SK-N-SH treated with all-trans-retinoic acid at 6 μM for 48 hours (cell line): Measurements from ENCODE around the gene KRTAP12-3.

Experiments
- ATAC-seq: fragments of 200-7000 bp; cut with Tn5 transposase; 3 replicates; pipeline ENCODE4 v1.9.1; 2020; ENCODE audit warnings: mild to moderate bottlenecking, moderate library complexity
- ARNTL ChIP-seq: fragments of 450-650 bp; formaldehyde crosslinking; IDR thresholded peaks from 2 replicates; pipeline ENCODE4 v1.5.0; 2020; ENCODE audit warnings: low read depth, mild to moderate bottlenecking, moderate library complexity, borderline replicate concordance
- BACH2 ChIP-seq: fragments of 250-450 bp; sonication (Bioruptor Pico); IDR thresholded peaks from 2 replicates; pipeline ENCODE4 v1.9.0; 2021; ENCODE audit warnings: mild to moderate bottlenecking, borderline replicate concordance
- CSDC2 ChIP-seq: fragments of 250-450 bp; sonication (Bioruptor Pico); IDR thresholded peaks from 2 replicates; pipeline ENCODE4 v1.5.0; 2020; ENCODE audit warnings: mild to moderate bottlenecking, moderate library complexity
- ESRRG ChIP-seq: fragments of 250-450 bp; sonication (Bioruptor Pico); IDR thresholded peaks from 2 replicates; pipeline ENCODE4 v1.6.1; 2021; ENCODE audit warnings: mild to moderate bottlenecking
- GLIS3 ChIP-seq: fragments of 250-450 bp; sonication (Bioruptor Pico); IDR thresholded peaks from 2 replicates; pipeline ENCODE4 v1.5.0; 2020; ENCODE audit warnings: mild to moderate bottlenecking, moderate library complexity
- PPARA ChIP-seq: fragments of 250-450 bp; sonication (Bioruptor Pico); IDR thresholded peaks from 2 replicates; pipeline ENCODE4 v1.5.0; 2020; ENCODE audit warnings: mild to moderate bottlenecking, borderline replicate concordance
- RARB ChIP-seq: fragments of 250-450 bp; sonication (Bioruptor Pico); IDR thresholded peaks from 2 replicates; pipeline ENCODE4 v1.8.0; 2021; ENCODE audit warnings: mild to moderate bottlenecking, moderate library complexity
- SNAI2 ChIP-seq: fragments of 250-450 bp; sonication (Bioruptor Pico); IDR thresholded peaks from 2 replicates; pipeline ENCODE4 v1.5.0; 2020; ENCODE audit warnings: mild to moderate bottlenecking, moderate library complexity
- TCF4 ChIP-seq: fragments of 250-450 bp; sonication (Bioruptor Pico); IDR thresholded peaks from 2 replicates; pipeline ENCODE4 v1.8.0; 2021; ENCODE audit warnings: mild to moderate bottlenecking, moderate library complexity, borderline replicate concordance
- TOX ChIP-seq: fragments of 250-450 bp; sonication (Bioruptor Pico); IDR thresholded peaks from 2 replicates; pipeline ENCODE4 v1.8.0; 2021; ENCODE audit warnings: mild to moderate bottlenecking, moderate library complexity, borderline replicate concordance
- ZC3H10 ChIP-seq: fragments of 250-450 bp; sonication (Bioruptor Pico); IDR thresholded peaks from 2 replicates; pipeline ENCODE4 v1.5.1; 2021; ENCODE audit warnings: mild to moderate bottlenecking, moderate library complexity
- ZFP3 ChIP-seq: fragments of 250-450 bp; sonication (Bioruptor Pico); IDR thresholded peaks from 2 replicates; pipeline ENCODE4 v1.5.0; 2020; ENCODE audit warnings: mild to moderate bottlenecking, moderate library complexity
- ZFP30 ChIP-seq: fragments of 450-650 bp; formaldehyde crosslinking; IDR thresholded peaks from 2 replicates; pipeline ENCODE4 v1.5.0; 2022; ENCODE audit warnings: mild to moderate bottlenecking, moderate library complexity
- ZNF565 ChIP-seq: fragments of 450-650 bp; formaldehyde crosslinking; conservative IDR thresholded peaks from 2 replicates; pipeline ENCODE4 v1.5.0; 2020; ENCODE audit warnings: low read depth, mild to moderate bottlenecking, moderate library complexity
- ZNF70 ChIP-seq: fragments of 450-650 bp; formaldehyde crosslinking; IDR thresholded peaks from 2 replicates; pipeline ENCODE4 v1.5.0; 2020; ENCODE audit warnings: mild to moderate bottlenecking, moderate library complexity
- ZNF8 ChIP-seq: fragments of 450-650 bp; formaldehyde crosslinking; IDR thresholded peaks from 2 replicates; pipeline ENCODE4 v1.5.0; 2020; ENCODE audit warnings: mild to moderate bottlenecking, moderate library complexity
- TF ChIP-seq, protein P1 (sequence below): fragments of 250-450 bp; sonication (Bioruptor Pico); IDR thresholded peaks from 2 replicates; pipeline ENCODE4 v1.5.0; 2020; ENCODE audit warnings: mild to moderate bottlenecking, moderate library complexity
- TF ChIP-seq, protein P2 (sequence below): fragments of 250-450 bp; sonication (Bioruptor Pico); IDR thresholded peaks from 2 replicates; pipeline ENCODE4 v1.8.0; 2021; ENCODE audit warnings: low read depth, mild to moderate bottlenecking, moderate library complexity, borderline replicate concordance
- TF ChIP-seq, protein P3 (sequence below): fragments of 250-450 bp; sonication (Bioruptor Pico); IDR thresholded peaks from 2 replicates; pipeline ENCODE4 v1.5.1; 2020; ENCODE audit warnings: low read depth, mild to moderate bottlenecking, moderate library complexity
- TF ChIP-seq, protein P4 (sequence below): fragments of 250-450 bp; sonication (Bioruptor Pico); IDR thresholded peaks from 2 replicates; pipeline ENCODE4 v1.5.1; 2021; ENCODE audit warnings: mild to moderate bottlenecking, moderate library complexity

The KRTAP12-3 gene

DNA sequence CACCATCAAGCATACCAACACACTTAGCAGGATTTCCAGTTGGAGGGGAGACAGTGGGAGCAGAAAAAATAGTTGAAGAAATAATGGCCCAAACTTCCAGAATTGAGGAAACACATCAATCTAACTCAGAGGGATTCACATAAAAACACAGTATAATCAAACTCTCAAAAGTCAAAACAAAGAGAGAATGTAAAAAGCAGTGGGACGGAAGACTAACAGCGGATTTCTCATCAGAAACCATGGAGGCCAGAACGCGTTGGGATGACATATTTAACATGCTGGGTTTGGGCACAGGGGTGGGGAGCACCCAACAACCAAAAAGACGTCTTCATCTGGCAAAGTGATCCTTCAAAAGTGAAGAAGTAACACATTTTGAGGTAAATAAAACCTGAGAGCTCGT lies 37.8 kb upstream of the KRTAP12-3 start:
- ATAC-seq, result no peak
- TF ChIP-seq BACH2 (CRISPR knock-in tag) (no peak), ZFP3 (CRISPR knock-in tag) (no peak), ARNTL (CRISPR knock-in tag) (no peak), CSDC2 (CRISPR knock-in tag) (no peak), PPARA (CRISPR knock-in tag) (no peak), TOX (no peak), ZNF8 (CRISPR knock-in tag) (no peak), ZFP30 (CRISPR knock-in tag) (no peak), ESRRG (CRISPR knock-in tag) (no peak), ZNF565 (CRISPR knock-in tag) (no peak), ZC3H10 (CRISPR knock-in tag) (no peak)
- TF ChIP-seq, protein P1, sequence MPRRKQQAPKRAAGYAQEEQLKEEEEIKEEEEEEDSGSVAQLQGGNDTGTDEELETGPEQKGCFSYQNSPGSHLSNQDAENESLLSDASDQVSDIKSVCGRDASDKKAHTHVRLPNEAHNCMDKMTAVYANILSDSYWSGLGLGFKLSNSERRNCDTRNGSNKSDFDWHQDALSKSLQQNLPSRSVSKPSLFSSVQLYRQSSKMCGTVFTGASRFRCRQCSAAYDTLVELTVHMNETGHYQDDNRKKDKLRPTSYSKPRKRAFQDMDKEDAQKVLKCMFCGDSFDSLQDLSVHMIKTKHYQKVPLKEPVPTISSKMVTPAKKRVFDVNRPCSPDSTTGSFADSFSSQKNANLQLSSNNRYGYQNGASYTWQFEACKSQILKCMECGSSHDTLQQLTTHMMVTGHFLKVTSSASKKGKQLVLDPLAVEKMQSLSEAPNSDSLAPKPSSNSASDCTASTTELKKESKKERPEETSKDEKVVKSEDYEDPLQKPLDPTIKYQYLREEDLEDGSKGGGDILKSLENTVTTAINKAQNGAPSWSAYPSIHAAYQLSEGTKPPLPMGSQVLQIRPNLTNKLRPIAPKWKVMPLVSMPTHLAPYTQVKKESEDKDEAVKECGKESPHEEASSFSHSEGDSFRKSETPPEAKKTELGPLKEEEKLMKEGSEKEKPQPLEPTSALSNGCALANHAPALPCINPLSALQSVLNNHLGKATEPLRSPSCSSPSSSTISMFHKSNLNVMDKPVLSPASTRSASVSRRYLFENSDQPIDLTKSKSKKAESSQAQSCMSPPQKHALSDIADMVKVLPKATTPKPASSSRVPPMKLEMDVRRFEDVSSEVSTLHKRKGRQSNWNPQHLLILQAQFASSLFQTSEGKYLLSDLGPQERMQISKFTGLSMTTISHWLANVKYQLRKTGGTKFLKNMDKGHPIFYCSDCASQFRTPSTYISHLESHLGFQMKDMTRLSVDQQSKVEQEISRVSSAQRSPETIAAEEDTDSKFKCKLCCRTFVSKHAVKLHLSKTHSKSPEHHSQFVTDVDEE (CRISPR knock-in tag), result no peak

DNA sequence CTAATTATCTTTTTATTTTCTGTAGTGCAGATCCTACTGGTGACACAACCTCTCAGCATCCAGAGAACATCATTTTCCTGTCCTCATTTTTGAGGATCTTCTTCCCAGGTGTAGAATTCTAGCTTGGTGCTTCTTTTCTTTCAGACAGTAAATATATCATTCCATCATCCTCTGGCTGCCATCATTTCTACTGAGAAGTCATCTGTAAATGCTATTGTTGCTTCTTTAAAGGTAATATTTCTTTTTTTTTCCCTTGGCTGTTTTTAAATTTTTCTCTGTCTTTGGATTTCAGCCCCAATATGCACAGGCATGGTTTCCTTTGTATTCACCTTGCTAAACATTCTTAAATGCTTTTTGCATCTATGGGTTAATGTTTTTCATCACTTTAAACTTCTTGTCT lies 34.2 kb upstream of the KRTAP12-3 start:
- no peak for TF ChIP-seq SNAI2 (CRISPR knock-in tag)
- TF ChIP-seq PPARA (CRISPR knock-in tag), result no peak
- TF ChIP-seq, protein P2, sequence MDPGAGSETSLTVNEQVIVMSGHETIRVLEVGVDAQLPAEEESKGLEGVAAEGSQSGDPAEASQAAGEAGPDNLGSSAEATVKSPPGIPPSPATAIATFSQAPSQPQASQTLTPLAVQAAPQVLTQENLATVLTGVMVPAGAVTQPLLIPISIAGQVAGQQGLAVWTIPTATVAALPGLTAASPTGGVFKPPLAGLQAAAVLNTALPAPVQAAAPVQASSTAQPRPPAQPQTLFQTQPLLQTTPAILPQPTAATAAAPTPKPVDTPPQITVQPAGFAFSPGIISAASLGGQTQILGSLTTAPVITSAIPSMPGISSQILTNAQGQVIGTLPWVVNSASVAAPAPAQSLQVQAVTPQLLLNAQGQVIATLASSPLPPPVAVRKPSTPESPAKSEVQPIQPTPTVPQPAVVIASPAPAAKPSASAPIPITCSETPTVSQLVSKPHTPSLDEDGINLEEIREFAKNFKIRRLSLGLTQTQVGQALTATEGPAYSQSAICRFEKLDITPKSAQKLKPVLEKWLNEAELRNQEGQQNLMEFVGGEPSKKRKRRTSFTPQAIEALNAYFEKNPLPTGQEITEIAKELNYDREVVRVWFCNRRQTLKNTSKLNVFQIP, result no peak
- TF ChIP-seq TOX, result no peak
- TF ChIP-seq CSDC2 (CRISPR knock-in tag), result no peak
- TF ChIP-seq ZFP3 (CRISPR knock-in tag), result no peak
- TF ChIP-seq, protein P3, sequence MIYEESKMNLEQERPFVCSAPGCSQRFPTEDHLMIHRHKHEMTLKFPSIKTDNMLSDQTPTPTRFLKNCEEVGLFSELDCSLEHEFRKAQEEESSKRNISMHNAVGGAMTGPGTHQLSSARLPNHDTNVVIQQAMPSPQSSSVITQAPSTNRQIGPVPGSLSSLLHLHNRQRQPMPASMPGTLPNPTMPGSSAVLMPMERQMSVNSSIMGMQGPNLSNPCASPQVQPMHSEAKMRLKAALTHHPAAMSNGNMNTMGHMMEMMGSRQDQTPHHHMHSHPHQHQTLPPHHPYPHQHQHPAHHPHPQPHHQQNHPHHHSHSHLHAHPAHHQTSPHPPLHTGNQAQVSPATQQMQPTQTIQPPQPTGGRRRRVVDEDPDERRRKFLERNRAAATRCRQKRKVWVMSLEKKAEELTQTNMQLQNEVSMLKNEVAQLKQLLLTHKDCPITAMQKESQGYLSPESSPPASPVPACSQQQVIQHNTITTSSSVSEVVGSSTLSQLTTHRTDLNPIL (CRISPR knock-in tag), result no peak
- TF ChIP-seq BACH2 (CRISPR knock-in tag), result no peak
- TF ChIP-seq TCF4 (CRISPR knock-in tag), result no peak
- no peak for TF ChIP-seq ARNTL (CRISPR knock-in tag)
- no peak for TF ChIP-seq ZNF70 (CRISPR knock-in tag)
- TF ChIP-seq GLIS3 (CRISPR knock-in tag), result no peak
- TF ChIP-seq RARB (CRISPR knock-in tag), result no peak
- ATAC-seq, result no peak

DNA sequence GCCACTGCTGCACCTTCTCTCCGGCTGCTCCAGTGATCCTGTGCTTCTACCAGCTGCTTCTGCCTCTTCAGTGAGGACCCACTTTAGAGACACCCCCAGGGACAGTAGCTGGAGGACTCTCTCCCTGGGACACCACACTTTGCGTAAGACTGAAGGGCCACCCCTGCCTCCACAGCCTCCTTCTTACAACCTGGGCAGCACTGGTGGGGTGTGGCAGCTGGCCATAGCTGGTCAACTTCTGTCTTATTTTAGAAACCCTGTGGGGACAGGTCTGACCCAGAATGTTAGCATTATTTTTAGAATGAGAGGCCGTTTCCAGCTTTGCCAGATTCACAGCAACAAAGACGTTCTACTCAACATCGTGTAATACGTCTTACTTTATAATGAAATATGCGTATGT lies 32.0 kb upstream of the KRTAP12-3 start:
- TF ChIP-seq RARB (CRISPR knock-in tag), result no peak
- TF ChIP-seq, protein P4, sequence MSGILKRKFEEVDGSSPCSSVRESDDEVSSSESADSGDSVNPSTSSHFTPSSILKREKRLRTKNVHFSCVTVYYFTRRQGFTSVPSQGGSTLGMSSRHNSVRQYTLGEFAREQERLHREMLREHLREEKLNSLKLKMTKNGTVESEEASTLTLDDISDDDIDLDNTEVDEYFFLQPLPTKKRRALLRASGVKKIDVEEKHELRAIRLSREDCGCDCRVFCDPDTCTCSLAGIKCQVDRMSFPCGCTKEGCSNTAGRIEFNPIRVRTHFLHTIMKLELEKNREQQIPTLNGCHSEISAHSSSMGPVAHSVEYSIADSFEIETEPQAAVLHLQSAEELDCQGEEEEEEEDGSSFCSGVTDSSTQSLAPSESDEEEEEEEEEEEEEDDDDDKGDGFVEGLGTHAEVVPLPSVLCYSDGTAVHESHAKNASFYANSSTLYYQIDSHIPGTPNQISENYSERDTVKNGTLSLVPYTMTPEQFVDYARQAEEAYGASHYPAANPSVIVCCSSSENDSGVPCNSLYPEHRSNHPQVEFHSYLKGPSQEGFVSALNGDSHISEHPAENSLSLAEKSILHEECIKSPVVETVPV (CRISPR knock-in tag), result no peak
- TF ChIP-seq CSDC2 (CRISPR knock-in tag), result no peak
- no peak for TF ChIP-seq SNAI2 (CRISPR knock-in tag)
- ATAC-seq, result no peak

DNA sequence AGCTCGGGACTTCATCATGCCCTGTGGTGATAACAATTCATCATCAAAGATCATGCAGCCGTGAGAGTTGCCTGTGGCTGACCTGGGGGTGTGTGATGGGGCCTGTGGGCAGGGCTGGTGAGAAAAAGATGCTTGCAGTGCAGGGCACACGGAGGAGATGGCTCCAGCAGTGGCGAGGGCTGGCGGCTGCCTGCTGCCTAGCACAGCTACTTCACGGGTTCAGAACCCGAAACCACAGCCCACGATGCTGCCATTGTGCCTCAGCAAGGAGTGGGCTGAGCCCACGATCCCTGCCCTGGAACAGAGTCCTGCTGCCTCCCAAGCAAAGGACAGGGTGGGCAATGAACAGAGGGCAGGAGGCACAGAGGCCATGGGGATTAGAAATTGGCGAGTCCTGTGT lies 31.5 kb upstream of the KRTAP12-3 start:
- TF ChIP-seq ZNF565 (CRISPR knock-in tag), result no peak
- TF ChIP-seq, protein P2, result no peak
- TF ChIP-seq ZNF70 (CRISPR knock-in tag), result no peak
- TF ChIP-seq TCF4 (CRISPR knock-in tag), result no peak
- TF ChIP-seq, all 23 proteins: peak for 0
- no peak for ATAC-seq
